HepG2 (cell line): ENCODE measurements around the gene SYPL2. TPM values are rescaled to one million over a fixed set of nuclear protein-coding genes. Genes with fewer than 3 reads are reported as not detected.

Experiments used
- IKZF4 ChIP-seq: sonication (generic); formaldehyde crosslinking; IDR thresholded peaks from 2 replicates; pipeline ENCODE4 v1.5.1; 2020; ENCODE audit warnings: borderline replicate concordance, mild to moderate bottlenecking, low read depth, missing genetic modification reagents; ENCODE audit errors: not compliant biosample characterization
- ZNF367 ChIP-seq: sonication (generic); formaldehyde crosslinking; IDR thresholded peaks from 2 replicates; pipeline ENCODE4 v1.4.0; 2020; ENCODE audit warnings: missing genetic modification reagents, borderline replicate concordance
- ZNF552 ChIP-seq: sonication (generic); formaldehyde crosslinking; IDR thresholded peaks from 2 replicates; pipeline ENCODE4 v1.9.0; 2022; ENCODE audit warnings: missing genetic modification reagents, mild to moderate bottlenecking, borderline replicate concordance
- ZNF841 ChIP-seq: sonication (generic); formaldehyde crosslinking; IDR thresholded peaks from 2 replicates; pipeline ENCODE4 v1.8.1; 2023; ENCODE audit warnings: missing genetic modification reagents, borderline replicate concordance
- ZUFSP ChIP-seq: sonication (generic); formaldehyde crosslinking; IDR thresholded peaks from 2 replicates; pipeline ENCODE4 v1.9.0; 2021; ENCODE audit warnings: missing genetic modification reagents, mild to moderate bottlenecking, borderline replicate concordance
- polyA plus RNA-seq, 8 experiments: library from polyadenylated mRNA; depleted of rRNA in 3 of 8; stranded (reverse) in 7 of 8; unstranded in 1 of 8; fragments of >200 nt; fragmentation: Illumina TruSeq in 4 of 8; extraction: Trizol in 4 of 8; gene quantifications; 2 replicates each; pipeline versions ENCODE4 v1.2.1 to v1.2.3, GENCODE V29; 2011 to 2016; ENCODE audit warnings: low read depth in 4 of 8, missing spikeins in 1 of 8, mixed read lengths in 1 of 8; ENCODE audit not compliant: insufficient read depth in 1 of 8
- total RNA-seq, 5 experiments: library from RNA; depleted of rRNA; stranded (reverse); fragments of >200 nt; fragmentation: Illumina TruSeq; extraction: Trizol; gene quantifications; 2 replicates each; pipeline ENCODE4 v1.2.3, GENCODE V29; 2016; ENCODE audit warnings: low read depth in 1 of 5
- TF ChIP-seq, protein P1 (sequence below): sonication (generic); formaldehyde crosslinking; IDR thresholded peaks from 2 replicates; pipeline ENCODE4 v1.5.0; 2020; ENCODE audit warnings: mild to moderate bottlenecking, missing genetic modification reagents
- TF ChIP-seq, protein P2 (sequence below): sonication (generic); formaldehyde crosslinking; IDR thresholded peaks from 2 replicates; pipeline ENCODE4 v1.5.0; 2020; ENCODE audit warnings: missing genetic modification reagents
- TF ChIP-seq, protein P3 (sequence below): sonication (generic); formaldehyde crosslinking; IDR thresholded peaks from 2 replicates; pipeline ENCODE4 v1.4.0; 2020; ENCODE audit warnings: mild to moderate bottlenecking, missing genetic modification reagents

Gene SYPL2
- total and polyA plus RNA-seq, 2 of the 13 experiments (the other 11 are each of a cell fraction or from before 2014, with no cell fraction given), result 0.17 to 0.24 TPM

- TF ChIP-seq, protein P1, sequence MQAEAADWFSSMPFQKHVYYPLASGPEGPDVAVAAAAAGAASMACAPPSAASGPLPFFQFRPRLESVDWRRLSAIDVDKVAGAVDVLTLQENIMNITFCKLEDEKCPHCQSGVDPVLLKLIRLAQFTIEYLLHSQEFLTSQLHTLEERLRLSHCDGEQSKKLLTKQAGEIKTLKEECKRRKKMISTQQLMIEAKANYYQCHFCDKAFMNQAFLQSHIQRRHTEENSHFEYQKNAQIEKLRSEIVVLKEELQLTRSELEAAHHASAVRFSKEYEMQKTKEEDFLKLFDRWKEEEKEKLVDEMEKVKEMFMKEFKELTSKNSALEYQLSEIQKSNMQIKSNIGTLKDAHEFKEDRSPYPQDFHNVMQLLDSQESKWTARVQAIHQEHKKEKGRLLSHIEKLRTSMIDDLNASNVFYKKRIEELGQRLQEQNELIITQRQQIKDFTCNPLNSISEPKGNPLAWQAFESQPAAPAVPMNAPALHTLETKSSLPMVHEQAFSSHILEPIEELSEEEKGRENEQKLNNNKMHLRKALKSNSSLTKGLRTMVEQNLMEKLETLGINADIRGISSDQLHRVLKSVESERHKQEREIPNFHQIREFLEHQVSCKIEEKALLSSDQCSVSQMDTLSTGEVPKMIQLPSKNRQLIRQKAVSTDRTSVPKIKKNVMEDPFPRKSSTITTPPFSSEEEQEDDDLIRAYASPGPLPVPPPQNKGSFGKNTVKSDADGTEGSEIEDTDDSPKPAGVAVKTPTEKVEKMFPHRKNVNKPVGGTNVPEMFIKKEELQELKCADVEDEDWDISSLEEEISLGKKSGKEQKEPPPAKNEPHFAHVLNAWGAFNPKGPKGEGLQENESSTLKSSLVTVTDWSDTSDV (CRISPR knock-in tag), result no peak
- TF ChIP-seq ZNF367 (CRISPR knock-in tag) (no peak), ZNF841 (CRISPR knock-in tag) (no peak), IKZF4 (CRISPR knock-in tag) (no peak), ZUFSP (CRISPR knock-in tag) (no peak), ZNF552 (CRISPR knock-in tag) (no peak)
- TF ChIP-seq, protein P2, sequence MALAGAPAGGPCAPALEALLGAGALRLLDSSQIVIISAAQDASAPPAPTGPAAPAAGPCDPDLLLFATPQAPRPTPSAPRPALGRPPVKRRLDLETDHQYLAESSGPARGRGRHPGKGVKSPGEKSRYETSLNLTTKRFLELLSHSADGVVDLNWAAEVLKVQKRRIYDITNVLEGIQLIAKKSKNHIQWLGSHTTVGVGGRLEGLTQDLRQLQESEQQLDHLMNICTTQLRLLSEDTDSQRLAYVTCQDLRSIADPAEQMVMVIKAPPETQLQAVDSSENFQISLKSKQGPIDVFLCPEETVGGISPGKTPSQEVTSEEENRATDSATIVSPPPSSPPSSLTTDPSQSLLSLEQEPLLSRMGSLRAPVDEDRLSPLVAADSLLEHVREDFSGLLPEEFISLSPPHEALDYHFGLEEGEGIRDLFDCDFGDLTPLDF (CRISPR knock-in tag), result no peak
- TF ChIP-seq, protein P3, sequence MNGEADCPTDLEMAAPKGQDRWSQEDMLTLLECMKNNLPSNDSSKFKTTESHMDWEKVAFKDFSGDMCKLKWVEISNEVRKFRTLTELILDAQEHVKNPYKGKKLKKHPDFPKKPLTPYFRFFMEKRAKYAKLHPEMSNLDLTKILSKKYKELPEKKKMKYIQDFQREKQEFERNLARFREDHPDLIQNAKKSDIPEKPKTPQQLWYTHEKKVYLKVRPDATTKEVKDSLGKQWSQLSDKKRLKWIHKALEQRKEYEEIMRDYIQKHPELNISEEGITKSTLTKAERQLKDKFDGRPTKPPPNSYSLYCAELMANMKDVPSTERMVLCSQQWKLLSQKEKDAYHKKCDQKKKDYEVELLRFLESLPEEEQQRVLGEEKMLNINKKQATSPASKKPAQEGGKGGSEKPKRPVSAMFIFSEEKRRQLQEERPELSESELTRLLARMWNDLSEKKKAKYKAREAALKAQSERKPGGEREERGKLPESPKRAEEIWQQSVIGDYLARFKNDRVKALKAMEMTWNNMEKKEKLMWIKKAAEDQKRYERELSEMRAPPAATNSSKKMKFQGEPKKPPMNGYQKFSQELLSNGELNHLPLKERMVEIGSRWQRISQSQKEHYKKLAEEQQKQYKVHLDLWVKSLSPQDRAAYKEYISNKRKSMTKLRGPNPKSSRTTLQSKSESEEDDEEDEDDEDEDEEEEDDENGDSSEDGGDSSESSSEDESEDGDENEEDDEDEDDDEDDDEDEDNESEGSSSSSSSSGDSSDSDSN (CRISPR knock-in tag), result no peak
- TF ChIP-seq, all 625 proteins: peak for 0
Observed at GRCh38 chr1:109513110-109513710, 46.9 kb downstream of the SYPL2 start (continued).
